Measurements from ENCODE around the gene EVPL. TPM values are rescaled to one million over a fixed set of nuclear protein-coding genes. Genes with fewer than 3 reads are reported as not detected.

EVPL gene
- total and polyA plus RNA-seq, 10 of the 15 experiments (the other 5 are each of a cell fraction or from before 2014, with no cell fraction given) = 0.03 TPM; not detected in 9

DNA sequence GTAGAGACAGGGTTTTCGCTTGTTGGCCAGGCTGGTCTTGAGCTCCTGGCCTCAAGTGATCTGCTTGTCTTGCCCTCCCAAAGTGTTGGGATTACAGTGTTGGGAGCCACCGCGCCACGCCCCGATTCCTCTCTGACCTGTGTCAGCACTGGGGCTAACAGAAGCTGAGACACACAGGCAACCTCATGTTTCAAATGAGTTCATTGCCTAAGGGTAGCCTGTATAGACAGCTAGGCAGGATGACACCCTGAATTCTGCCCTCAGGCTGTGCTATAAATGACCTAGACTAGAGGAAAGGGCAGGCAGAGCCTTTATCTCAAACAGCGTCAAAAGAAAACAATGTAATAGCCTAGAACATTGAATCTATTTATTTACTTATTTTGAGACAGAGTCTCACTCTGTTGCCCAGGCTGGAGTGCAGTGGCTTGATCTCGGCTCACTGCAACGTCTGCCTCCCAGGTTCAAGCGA, 28.7 kb downstream of the EVPL start (continued):
- TF ChIP-seq FOS (IDR thresholded peaks at IDR 0.05; ENCODE audit: borderline replicate concordance, extremely low read depth, insufficient read length) (no peak), NRF1 (conservative IDR thresholded peaks at IDR 0.05; ENCODE audit: low read depth, low read length) (no peak), NFYA (IDR thresholded peaks at IDR 0.05; ENCODE audit: borderline replicate concordance, low read depth, low read length) (no peak)

GRCh38 chr17:75996665-75997590, 30.2 kb downstream of the EVPL start:
- in situ Hi-C loops (cut with MboI) (no loop called here), intact Hi-C loops (cut with micrococcal nuclease; ENCODE audit: unreplicated experiment) (loop anchor here (5.0 kb wide), 1 partner anchor 55 kb away; the partner anchor contains the start of gene FBF1)
- H3K4me3 ChIP-seq = peak overlapping the region; percentile 45; the same call in 1 of the 2 replicates
- peak overlapping the region; percentile 53 for H3K9ac ChIP-seq (ENCODE audit: control insufficient read depth, insufficient read depth, low read length)
- ATAC-seq = peak; percentile 88
- peak; percentile 57 for FAIRE-seq
- H3K4me1 ChIP-seq (ENCODE audit: control insufficient read depth, insufficient read depth, low read length) = peaks cover 20% of the 10 kb centered on the region
- no peaks in the 10 kb centered on the region for H3K27me3 ChIP-seq (replicated peaks in 1 of 2; ENCODE audit: control insufficient read depth in 2 of 2, insufficient read depth in 2 of 2, low read length in 1 of 2)
- no peaks in the 10 kb centered on the region for H4K20me1 ChIP-seq (ENCODE audit: control insufficient read depth, insufficient read depth)
- H3K9me3 ChIP-seq (replicated peaks; ENCODE audit: control insufficient read depth, insufficient read depth, low read length) = no peaks in the 10 kb centered on the region
- ChIA-PET RAD21 (ENCODE audit: unreplicated experiment) (interaction anchor here (0.5 to 2.5 kb wide), 11 partner anchors 7 to 211 kb away, joined by 3 to 11 read pairs (median 4); partner anchors contain the start of genes ACOX1, FBF1, MRPL38 and TEN1), CTCF (interaction anchor here (0.7 to 10.7 kb wide), 14 partner anchors 9 to 453 kb away, joined by 3 to 70 read pairs (median 4); partner anchors contain the start of genes EXOC7, MRPL38 and WBP2), SMC1A (ENCODE audit: uncharacterized antibody, unreplicated experiment) (interaction anchor here (0.6 to 1.9 kb wide), 9 partner anchors 9 to 93 kb away, joined by 3 to 10 read pairs (median 3); partner anchors contain the start of genes ACOX1, MRPL38 and TEN1), POLR2A (interaction anchor here (0.6 to 2.9 kb wide), 10 partner anchors 8 to 333 kb away, joined by 3 to 24 read pairs (median 4); partner anchors contain the start of genes ACOX1, FBF1, TEN1 and WBP2)
- H3K36me3 ChIP-seq (ENCODE audit: control insufficient read depth in 2 of 2, insufficient read depth in 2 of 2, low read length in 1 of 2) = peaks cover 3% of the 10 kb centered on the region in 2 experiments; a peak in 2 of 4 replicates
- peak overlapping the region; percentile 84 for H3K27ac ChIP-seq (ENCODE audit: control insufficient read depth, insufficient read depth)
- H2AFZ ChIP-seq (ENCODE audit: control insufficient read depth, low read depth, low read length) = peak overlapping the region; percentile 66
- no peaks in the 10 kb centered on the region for H3K79me2 ChIP-seq (ENCODE audit: control insufficient read depth, insufficient read depth, low read length)
- DNase-seq (ENCODE audit: low read depth, low spot score) = peak; percentile 45
- no TSS peak for BruUV-seq (replicated peaks)
- H3K4me2 ChIP-seq (ENCODE audit: control insufficient read depth, insufficient read depth) = peak overlapping the region; percentile 85
- 11% methylated on average over 18 of the region's 18 CpGs for WGBS (ENCODE audit: insufficient coverage, insufficient replicate concordance, low lambda C conversion rate, missing lambda C conversion rate)
- TF ChIP-seq IKZF1 (conservative IDR thresholded peaks at IDR 0.05) (peak; percentile 88), RUNX3 (IDR thresholded peaks at IDR 0.05; ENCODE audit: low read length) (peak; percentile 79), HDGF (IDR thresholded peaks at IDR 0.05) (peak; percentile 86), NBN (IDR thresholded peaks at IDR 0.05) (peak; percentile 78), MLLT1 (IDR thresholded peaks at IDR 0.05) (peak; percentile 39; the same call in 1 of the 2 replicates), E4F1 (IDR thresholded peaks at IDR 0.05; ENCODE audit: borderline replicate concordance, partially characterized antibody) (no peak), ZZZ3 (IDR thresholded peaks at IDR 0.05; ENCODE audit: control insufficient read depth, insufficient read length, low read depth) (no peak), GATAD2B (conservative IDR thresholded peaks at IDR 0.05; ENCODE audit: low read depth) (0 out of 2 replicates have a peak, but pooled peaks have one; percentile 46), CHD4 (IDR thresholded peaks at IDR 0.05) (no peak), EGR1 (IDR thresholded peaks at IDR 0.05; ENCODE audit: borderline replicate concordance in 1 of 2, low read depth in 2 of 2, low read length in 2 of 2) (0 out of 3 replicates have a peak, but pooled peaks of 1 of the 2 experiments have one; percentile 7)

Measured in GM12878 (cell line).